ENCODE data around the gene HLF. TPM values are rescaled to one million over a fixed set of nuclear protein-coding genes. Genes with fewer than 3 reads are reported as not detected.

The HLF gene
- total and polyA plus RNA-seq, 4 donors: 8.0 to 59.3 (median 24.6) TPM

GRCh38 chr17:55296171-55296695 is 31.5 kb downstream of the HLF start:
- Histone ChIP-seq H3K27me3 (ENCODE audit: control insufficient read depth in 4 of 4, insufficient read depth in 4 of 4, low read length in 3 of 4) (no peaks in the 10 kb centered on the region), H3K36me3 (ENCODE audit: control insufficient read depth in 4 of 4, insufficient read depth in 3 of 4, low read depth in 1 of 4, low read length in 3 of 4) (peaks cover 0 to 10% (median 7%) of the 10 kb centered on the region in 4 donors), H3K9me3 (ENCODE audit: control insufficient read depth in 4 of 4, low read length in 3 of 4) (no peaks in the 10 kb centered on the region), H3K4me3 (ENCODE audit: low read depth in 1 of 3, low read length in 3 of 3) (no peak overlapping the region), H3K4me1 (ENCODE audit: control insufficient read depth in 4 of 4, insufficient read depth in 4 of 4, low read length in 3 of 4) (peaks cover 0 to 39% (median 31%) of the 10 kb centered on the region in 4 donors), H3K27ac (ENCODE audit: low read depth in 1 of 2, low read length in 2 of 2) (peak overlapping the region; percentile 53 to 87), H3K9ac (ENCODE audit: low read depth in 1 of 2, low read length in 2 of 2) (peak overlapping the region in 1 of 2 donors; percentile 66)
- no peak for TF ChIP-seq FOXA2 (IDR thresholded peaks at IDR 0.05)
- no peak for DNase-seq (ENCODE audit: low spot score)
- WGBS: 51% methylated on average over 6 of the region's 6 CpGs

GRCh38 chr17:55296699-55297098 is 31.9 kb downstream of the HLF start:
- 93% methylated on average over 1 of the region's 1 CpG for WGBS
- Histone ChIP-seq H3K36me3 (ENCODE audit: control insufficient read depth in 4 of 4, insufficient read depth in 3 of 4, low read depth in 1 of 4, low read length in 3 of 4) (peaks cover 0 to 8% (median 5%) of the 10 kb centered on the region in 4 donors), H3K9ac (ENCODE audit: low read depth in 1 of 2, low read length in 2 of 2) (peak overlapping the region in 1 of 2 donors; percentile 66), H3K4me1 (ENCODE audit: control insufficient read depth in 4 of 4, insufficient read depth in 4 of 4, low read length in 3 of 4) (peaks cover 4 to 43% (median 35%) of the 10 kb centered on the region in 4 donors), H3K27me3 (ENCODE audit: control insufficient read depth in 4 of 4, insufficient read depth in 4 of 4, low read length in 3 of 4) (no peaks in the 10 kb centered on the region), H3K9me3 (ENCODE audit: control insufficient read depth in 4 of 4, low read length in 3 of 4) (no peaks in the 10 kb centered on the region), H3K27ac (ENCODE audit: low read depth in 1 of 2, low read length in 2 of 2) (peak overlapping the region in 1 of 2 donors; percentile 87), H3K4me3 (ENCODE audit: low read depth in 1 of 3, low read length in 3 of 3) (no peak overlapping the region)
- DNase-seq (ENCODE audit: low spot score): no peak
- TF ChIP-seq NR2F2 (IDR thresholded peaks at IDR 0.05) (no peak), RAD21 (IDR thresholded peaks at IDR 0.05) (no peak), ZBTB33 (IDR thresholded peaks at IDR 0.05) (no peak), GABPA (IDR thresholded peaks at IDR 0.05 in 1 of 2, conservative IDR thresholded peaks at IDR 0.05 in 1 of 2) (no peak), FOXA2 (IDR thresholded peaks at IDR 0.05) (no peak), TAF1 (conservative IDR thresholded peaks at IDR 0.05) (no peak), CTCF (IDR thresholded peaks at IDR 0.05; ENCODE audit: low read depth, low read length, missing input control) (no peak), REST (IDR thresholded peaks at IDR 0.05) (no peak), RXRA (IDR thresholded peaks at IDR 0.05) (no peak), FOXA1 (IDR thresholded peaks at IDR 0.05) (no peak), YY1 (IDR thresholded peaks at IDR 0.05) (no peak), ATF3 (IDR thresholded peaks at IDR 0.05) (no peak), JUND (IDR thresholded peaks at IDR 0.05) (no peak), HNF4A (conservative IDR thresholded peaks at IDR 0.05) (no peak), MAX (IDR thresholded peaks at IDR 0.05) (no peak), HNF4G (IDR thresholded peaks at IDR 0.05) (no peak), SP1 (IDR thresholded peaks at IDR 0.05) (no peak)

Measured in liver (tissue), 9 donors.